DND-41 (cell line): ENCODE measurements around the gene BLID.
A peak's percentile ranks its signal among the peaks of the same experiment; 100 is the strongest.

Experiments used
- ATAC-seq: fragments of 200-7000 bp; cut with Tn5 transposase; 3 replicates; pipeline ENCODE4 v1.9.1; 2021; ENCODE audit warnings: low read depth; ENCODE audit not compliant: insufficient read depth
- DNase-seq: peaks from one replicate; pipeline ENCODE4 v3.0.0-alpha.2; 2020
- H2AFZ ChIP-seq: 2 replicates; pipeline ENCODE4 v1.6.0; 2012; ENCODE audit warnings: low read depth, low read length
- H3K27ac ChIP-seq: 2 replicates; pipeline ENCODE4 v1.5.1; 2012; ENCODE audit warnings: low read length, inconsistent platforms
- H3K27me3 ChIP-seq: fragments of 200-600 bp; sonication (generic); 2 replicates; pipeline ENCODE4 v1.6.0; 2012; ENCODE audit warnings: low read length, mild to moderate bottlenecking, inconsistent platforms; ENCODE audit not compliant: insufficient read depth, poor library complexity
- H3K36me3 ChIP-seq: 2 replicates; pipeline ENCODE4 v1.5.1; 2012; ENCODE audit warnings: low read length, inconsistent platforms; ENCODE audit not compliant: insufficient read depth
- H3K4me1 ChIP-seq: 2 replicates; pipeline ENCODE4 v1.5.1; 2012; ENCODE audit warnings: mild to moderate bottlenecking, low read length; ENCODE audit not compliant: insufficient read depth
- H3K4me2 ChIP-seq: 2 replicates; pipeline ENCODE4 v1.6.0; 2012; ENCODE audit warnings: mild to moderate bottlenecking, moderate library complexity, low read length, inconsistent platforms; ENCODE audit not compliant: insufficient read depth
- H3K4me3 ChIP-seq, 2 experiments: fragments of 200-600 bp in 1 of 2; shearing (Covaris generic) in 1 of 2; 2 replicates each; pipeline ENCODE4 v1.5.1; 2012 to 2016; ENCODE audit warnings: inconsistent platforms in 2 of 2, low read length in 2 of 2, mild to moderate bottlenecking in 2 of 2, low read depth in 1 of 2, moderate library complexity in 1 of 2
- H3K79me2 ChIP-seq: 2 replicates; pipeline ENCODE4 v1.6.0; 2012; ENCODE audit warnings: low read length, inconsistent platforms; ENCODE audit not compliant: insufficient read depth
- H3K9ac ChIP-seq: 2 replicates; pipeline ENCODE4 v1.6.0; 2012; ENCODE audit warnings: low read depth, mild to moderate bottlenecking, inconsistent platforms, low read length, moderate library complexity
- H3K9me3 ChIP-seq: 2 replicates; pipeline ENCODE4 v1.5.1; 2012; ENCODE audit warnings: low read length, moderate library complexity, mild to moderate bottlenecking, inconsistent platforms; ENCODE audit not compliant: insufficient read depth, severe bottlenecking
- H4K20me1 ChIP-seq: 2 replicates; pipeline ENCODE4 v1.6.0; 2012; ENCODE audit warnings: low read length; ENCODE audit not compliant: insufficient read depth
- CTCF ChIP-seq: IDR thresholded peaks from 2 replicates; pipeline ENCODE4 v1.5.1; 2012; ENCODE audit warnings: borderline replicate concordance, low read length, moderate library complexity, mild to moderate bottlenecking; ENCODE audit not compliant: poor library complexity, severe bottlenecking; ENCODE audit errors: extremely low read depth
- EZH2 ChIP-seq: IDR thresholded peaks from 3 replicates; pipeline ENCODE4 v1.6.1; 2012; ENCODE audit warnings: borderline replicate concordance, low read depth, mild to moderate bottlenecking, moderate library complexity, low read length, inconsistent platforms; ENCODE audit not compliant: severe bottlenecking

BLID gene

DNA sequence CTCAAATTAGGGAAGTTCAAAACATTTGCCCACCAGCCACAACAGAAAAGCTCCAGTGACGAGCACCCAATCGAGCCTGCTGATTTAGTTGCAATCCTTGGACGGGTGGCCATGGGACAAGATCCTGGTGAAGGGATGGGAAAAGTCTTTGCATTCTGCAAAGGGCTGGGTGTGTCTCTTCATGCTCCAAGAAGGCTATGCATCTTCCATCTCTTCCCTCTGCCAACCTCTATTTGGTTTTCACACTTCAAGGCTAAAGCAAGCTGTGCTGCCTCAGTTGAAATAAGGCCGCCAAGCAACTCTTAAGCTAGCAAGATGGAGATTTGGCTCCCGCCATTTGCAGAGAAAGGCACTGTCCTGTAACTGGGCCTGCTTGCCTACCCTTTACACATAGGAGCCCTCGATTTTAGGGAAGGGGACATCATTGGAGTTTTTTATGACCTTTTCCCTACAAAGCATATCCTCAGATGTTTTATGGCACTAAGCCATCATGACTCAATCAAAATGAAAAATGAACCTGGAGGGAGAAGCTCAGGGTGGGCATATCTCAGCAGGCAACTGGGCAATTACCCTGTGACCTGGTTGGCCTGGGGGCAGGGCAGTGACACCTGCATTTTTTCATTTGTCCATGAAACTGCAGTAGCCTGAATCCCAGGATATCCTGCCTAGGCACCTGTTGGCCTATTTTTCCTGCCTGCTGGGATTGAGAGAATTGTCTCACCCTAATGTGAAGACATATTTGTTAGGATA lies 45.0 kb upstream of the BLID start:
- Histone ChIP-seq H3K9ac (no peak overlapping the region), H3K4me3 (no peak overlapping the region), H3K4me1 (no peaks in the 10 kb centered on the region), H3K27me3 (peaks cover 14% of the 10 kb centered on the region), H2AFZ (no peak overlapping the region), H3K79me2 (no peaks in the 10 kb centered on the region), H3K9me3 (no peaks in the 10 kb centered on the region), H4K20me1 (no peaks in the 10 kb centered on the region), H3K4me2 (no peak overlapping the region), H3K27ac (no peak overlapping the region), H3K36me3 (no peaks in the 10 kb centered on the region)
- DNase-seq = no peak
- ATAC-seq = no peak
- no peak for TF ChIP-seq CTCF
- no peak for TF ChIP-seq EZH2

DNA sequence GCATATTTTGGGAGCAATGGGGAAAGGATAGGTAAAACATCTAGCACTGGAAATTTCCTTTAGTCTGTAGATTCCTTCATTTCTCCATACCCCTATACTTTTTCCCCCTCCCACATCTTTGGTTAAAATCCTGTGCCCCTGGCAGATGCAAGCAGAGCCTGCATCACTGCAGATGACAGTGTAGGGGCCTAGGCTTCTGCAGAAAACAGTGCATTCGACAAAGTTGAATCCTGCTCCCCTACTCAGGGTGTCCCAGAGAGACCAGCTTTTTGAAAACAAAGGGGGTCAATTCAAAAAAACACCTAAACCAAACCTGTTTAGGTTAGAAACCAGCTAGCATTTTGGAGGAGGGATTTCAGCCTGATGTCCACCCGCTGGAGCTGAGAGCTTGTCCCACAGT lies 43.8 kb upstream of the BLID start:
- Histone ChIP-seq H3K9ac (no peak overlapping the region), H3K79me2 (no peaks in the 10 kb centered on the region), H3K27me3 (peaks cover 14% of the 10 kb centered on the region), H2AFZ (no peak overlapping the region), H3K4me1 (no peaks in the 10 kb centered on the region), H3K36me3 (no peaks in the 10 kb centered on the region), H4K20me1 (no peaks in the 10 kb centered on the region), H3K9me3 (no peaks in the 10 kb centered on the region), H3K4me3 (no peak overlapping the region), H3K4me2 (no peak overlapping the region), H3K27ac (no peak overlapping the region)
- TF ChIP-seq EZH2 (no peak), CTCF (no peak)
- ATAC-seq = no peak
- DNase-seq = no peak

- H4K20me1 ChIP-seq = no peaks in the 10 kb centered on the region
- ATAC-seq (no peak), DNase-seq (peak; percentile 4)
- peaks cover 11% of the 10 kb centered on the region for H3K27me3 ChIP-seq
- TF ChIP-seq CTCF = no peak
- no peak for TF ChIP-seq EZH2
- H3K36me3 ChIP-seq = no peaks in the 10 kb centered on the region
- no peaks in the 10 kb centered on the region for H3K4me1 ChIP-seq
- no peak overlapping the region for H3K4me2 ChIP-seq
- no peak overlapping the region for H3K4me3 ChIP-seq
- no peak overlapping the region for H3K9ac ChIP-seq
- no peaks in the 10 kb centered on the region for H3K79me2 ChIP-seq
- H3K27ac ChIP-seq = no peak overlapping the region
- no peaks in the 10 kb centered on the region for H3K9me3 ChIP-seq
- no peak overlapping the region for H2AFZ ChIP-seq
Observed at GRCh38 chr11:122159173-122159721, 43.2 kb upstream of the BLID start.
